Mesendoderm (in vitro differentiated cells): ENCODE data around the gene MARCHF4.

Experiments
- DNase-seq: peaks from one replicate; pipeline ENCODE4 v3.0.0; 2013
- H2AK5ac ChIP-seq: 2 replicates; pipeline ENCODE4 v1.6.1; 2013; ENCODE audit warnings: low read length, inconsistent platforms
- H2BK120ac ChIP-seq: 2 replicates; pipeline ENCODE4 v1.6.1; 2013; ENCODE audit warnings: low read depth, mild to moderate bottlenecking, low read length, moderate library complexity, mixed read lengths
- H2BK15ac ChIP-seq: replicated peaks from 2 replicates; pipeline ENCODE4 v1.6.1; 2013; ENCODE audit warnings: low read depth, mild to moderate bottlenecking, moderate library complexity
- H2BK5ac ChIP-seq: 2 replicates; pipeline ENCODE4 v1.6.1; 2013; ENCODE audit warnings: low read length, inconsistent platforms
- H3K18ac ChIP-seq: 2 replicates; pipeline ENCODE4 v1.6.1; 2013; ENCODE audit warnings: mild to moderate bottlenecking, low read length, mixed read lengths
- H3K23ac ChIP-seq: one replicate; pipeline ENCODE4 v1.6.1; 2013; ENCODE audit warnings: low read length
- H3K27ac ChIP-seq: 2 replicates; pipeline ENCODE4 v1.5.1; 2013; ENCODE audit warnings: low read depth, mild to moderate bottlenecking, inconsistent platforms, low read length, moderate library complexity
- H3K27me3 ChIP-seq: 2 replicates; pipeline ENCODE4 v1.6.1; 2013; ENCODE audit warnings: low read length, control low read depth, mild to moderate bottlenecking, inconsistent platforms; ENCODE audit not compliant: insufficient read depth, poor library complexity
- H3K36me3 ChIP-seq: 2 replicates; pipeline ENCODE4 v1.6.1; 2013; ENCODE audit warnings: low read length, inconsistent platforms; ENCODE audit not compliant: control insufficient read depth, insufficient read depth
- H3K4ac ChIP-seq: one replicate; pipeline ENCODE4 v1.6.1; 2013; ENCODE audit warnings: low read depth, mild to moderate bottlenecking, low read length, moderate library complexity
- H3K4me1 ChIP-seq: 2 replicates; pipeline ENCODE4 v1.6.1; 2013; ENCODE audit warnings: low read depth, low read length, inconsistent platforms; ENCODE audit not compliant: control insufficient read depth
- H3K4me2 ChIP-seq: 2 replicates; pipeline ENCODE4 v1.6.1; 2013; ENCODE audit warnings: low read length
- H3K4me3 ChIP-seq: 2 replicates; pipeline ENCODE4 v1.5.1; 2013; ENCODE audit warnings: mild to moderate bottlenecking, low read length
- H3K56ac ChIP-seq: one replicate; pipeline ENCODE4 v1.6.1; 2013; ENCODE audit warnings: low read length
- H3K79me1 ChIP-seq: 2 replicates; pipeline ENCODE4 v1.6.1; 2013; ENCODE audit warnings: low read length, inconsistent platforms
- H3K79me2 ChIP-seq: 2 replicates; pipeline ENCODE4 v1.6.1; 2013; ENCODE audit warnings: mild to moderate bottlenecking, low read length; ENCODE audit not compliant: control insufficient read depth, insufficient read depth
- H3K9ac ChIP-seq: 2 replicates; pipeline ENCODE4 v1.6.1; 2013; ENCODE audit warnings: low read length, inconsistent platforms
- H4K5ac ChIP-seq: one replicate; pipeline ENCODE4 v1.6.1; 2013; ENCODE audit warnings: low read length
- H4K8ac ChIP-seq: one replicate; pipeline ENCODE4 v1.6.1; 2013; ENCODE audit warnings: low read depth, mild to moderate bottlenecking, control low read depth, low read length, moderate library complexity
- WGBS: extraction: QIAGEN DNeasy Blood & Tissue Kit; methylation state at CpG from one replicate; pipeline ENCODE4 v1.1.7; 2013; ENCODE audit warnings: low lambda C conversion rate, missing lambda C conversion rate; ENCODE audit not compliant: insufficient coverage; ENCODE audit errors: extremely low coverage; 5-methylcytosine and 5-hydroxymethylcytosine counted together

MARCHF4 gene

GRCh38 chr2:216363221-216363620 lies 9.1 kb downstream of the MARCHF4 start:
- Histone ChIP-seq H2BK5ac (no peak overlapping the region), H3K4me1 (no peaks in the 10 kb centered on the region), H3K4me2 (no peak overlapping the region), H2AK5ac (no peak overlapping the region), H3K9ac (no peak overlapping the region), H3K4ac (no peak overlapping the region), H2BK15ac (no peak overlapping the region), H3K56ac (no peak overlapping the region), H3K27ac (no peak overlapping the region), H2BK120ac (no peak overlapping the region), H3K18ac (no peak overlapping the region), H3K79me1 (no peaks in the 10 kb centered on the region), H3K23ac (no peak overlapping the region), H4K8ac (no peak overlapping the region), H3K4me3 (no peak overlapping the region), H3K36me3 (no peaks in the 10 kb centered on the region), H3K79me2 (no peaks in the 10 kb centered on the region), H3K27me3 (no peaks in the 10 kb centered on the region), H4K5ac (no peak overlapping the region)
- no peak for DNase-seq
- no CpG with 5 or more reads among the region's 3 CpGs for WGBS

GRCh38 chr2:216362730-216363129 lies 9.6 kb downstream of the MARCHF4 start:
- no peak overlapping the region for H3K9ac ChIP-seq
- H3K23ac ChIP-seq = no peak overlapping the region
- H3K27ac ChIP-seq = no peak overlapping the region
- H3K4me3 ChIP-seq = no peak overlapping the region
- no peaks in the 10 kb centered on the region for H3K27me3 ChIP-seq
- H4K8ac ChIP-seq = no peak overlapping the region
- no peak overlapping the region for H3K4me2 ChIP-seq
- no peak overlapping the region for H4K5ac ChIP-seq
- DNase-seq = no peak
- H3K79me2 ChIP-seq = no peaks in the 10 kb centered on the region
- no peak overlapping the region for H2AK5ac ChIP-seq
- no peak overlapping the region for H2BK15ac ChIP-seq
- WGBS = no CpG with 5 or more reads among the region's 2 CpGs
- H3K79me1 ChIP-seq = no peaks in the 10 kb centered on the region
- no peak overlapping the region for H2BK5ac ChIP-seq
- no peaks in the 10 kb centered on the region for H3K4me1 ChIP-seq
- H3K56ac ChIP-seq = no peak overlapping the region
- no peak overlapping the region for H2BK120ac ChIP-seq
- no peaks in the 10 kb centered on the region for H3K36me3 ChIP-seq
- no peak overlapping the region for H3K18ac ChIP-seq
- H3K4ac ChIP-seq = no peak overlapping the region

- DNase-seq = no peak
- no peak overlapping the region for H3K4me3 ChIP-seq
- H2BK5ac ChIP-seq = no peak overlapping the region
- no peak overlapping the region for H3K4me2 ChIP-seq
- H3K4ac ChIP-seq = no peak overlapping the region
- no peaks in the 10 kb centered on the region for H3K27me3 ChIP-seq
- H4K8ac ChIP-seq = no peak overlapping the region
- H2BK120ac ChIP-seq = no peak overlapping the region
- H4K5ac ChIP-seq = no peak overlapping the region
- H3K27ac ChIP-seq = no peak overlapping the region
- H3K79me2 ChIP-seq = no peaks in the 10 kb centered on the region
- no peak overlapping the region for H3K23ac ChIP-seq
- no peaks in the 10 kb centered on the region for H3K4me1 ChIP-seq
- no peak overlapping the region for H3K9ac ChIP-seq
- H3K18ac ChIP-seq = no peak overlapping the region
- no CpG with 5 or more reads among the region's 2 CpGs for WGBS
- H3K36me3 ChIP-seq = no peaks in the 10 kb centered on the region
- no peak overlapping the region for H2AK5ac ChIP-seq
- H2BK15ac ChIP-seq = no peak overlapping the region
- no peak overlapping the region for H3K56ac ChIP-seq
- H3K79me1 ChIP-seq = no peaks in the 10 kb centered on the region
Observed at GRCh38 chr2:216355711-216356110, 16.6 kb downstream of the MARCHF4 start.

GRCh38 chr2:216354306-216354705 lies 18.0 kb downstream of the MARCHF4 start:
- H2BK15ac ChIP-seq = no peak overlapping the region
- H3K4me3 ChIP-seq = no peak overlapping the region
- no peaks in the 10 kb centered on the region for H3K27me3 ChIP-seq
- no peak overlapping the region for H2BK120ac ChIP-seq
- H3K79me2 ChIP-seq = no peaks in the 10 kb centered on the region
- no peak overlapping the region for H3K4me2 ChIP-seq
- no peak overlapping the region for H3K4ac ChIP-seq
- H3K56ac ChIP-seq = no peak overlapping the region
- no peak overlapping the region for H3K23ac ChIP-seq
- H3K27ac ChIP-seq = no peak overlapping the region
- WGBS = no CpG with 5 or more reads among the region's 4 CpGs
- no peak overlapping the region for H2BK5ac ChIP-seq
- H3K9ac ChIP-seq = no peak overlapping the region
- no peak overlapping the region for H3K18ac ChIP-seq
- DNase-seq = no peak
- peaks cover 4% of the 10 kb centered on the region for H3K4me1 ChIP-seq
- no peak overlapping the region for H4K5ac ChIP-seq
- no peaks in the 10 kb centered on the region for H3K36me3 ChIP-seq
- no peak overlapping the region for H4K8ac ChIP-seq
- H3K79me1 ChIP-seq = no peaks in the 10 kb centered on the region
- H2AK5ac ChIP-seq = no peak overlapping the region

GRCh38 chr2:216352653-216353270 lies 19.5 kb downstream of the MARCHF4 start:
- no peak overlapping the region for H2AK5ac ChIP-seq
- H3K9ac ChIP-seq = no peak overlapping the region
- no peak overlapping the region for H3K23ac ChIP-seq
- no peak overlapping the region for H3K4me3 ChIP-seq
- H3K4me2 ChIP-seq = no peak overlapping the region
- no peak overlapping the region for H3K18ac ChIP-seq
- H2BK120ac ChIP-seq = no peak overlapping the region
- no peak for DNase-seq
- no peak overlapping the region for H3K27ac ChIP-seq
- no peak overlapping the region for H3K56ac ChIP-seq
- H3K79me2 ChIP-seq = no peaks in the 10 kb centered on the region
- no peak overlapping the region for H3K4ac ChIP-seq
- no peak overlapping the region for H4K8ac ChIP-seq
- peaks cover 9% of the 10 kb centered on the region for H3K4me1 ChIP-seq
- no peaks in the 10 kb centered on the region for H3K27me3 ChIP-seq
- H3K79me1 ChIP-seq = no peaks in the 10 kb centered on the region
- H2BK15ac ChIP-seq = no peak overlapping the region
- WGBS = no CpG with 5 or more reads among the region's 5 CpGs
- no peak overlapping the region for H2BK5ac ChIP-seq
- no peaks in the 10 kb centered on the region for H3K36me3 ChIP-seq
- no peak overlapping the region for H4K5ac ChIP-seq
